GM18526 (cell line): ENCODE data around the gene ERBB4.

Source experiments
- POLR2A ChIP-seq: IDR thresholded peaks from 3 replicates; pipeline ENCODE4 v1.6.1; 2011; ENCODE audit not compliant: insufficient read length; ENCODE audit errors: extremely low read depth

The ERBB4 gene

GRCh38 chr2:211351987-211352386 lies 1186.6 kb downstream of the ERBB4 start:
- TF ChIP-seq POLR2A, result no peak

- TF ChIP-seq POLR2A, result no peak
Observed at GRCh38 chr2:211349031-211349430, 1189.6 kb downstream of the ERBB4 start.

- no peak for TF ChIP-seq POLR2A
Observed at GRCh38 chr2:211347328-211347727, 1191.3 kb downstream of the ERBB4 start.

GRCh38 chr2:211344289-211344688 lies 1194.3 kb downstream of the ERBB4 start:
- no peak for TF ChIP-seq POLR2A

- TF ChIP-seq POLR2A, result no peak
Observed at GRCh38 chr2:211333377-211333776, 1205.2 kb downstream of the ERBB4 start.

GRCh38 chr2:211331736-211332135 lies 1206.9 kb downstream of the ERBB4 start:
- no peak for TF ChIP-seq POLR2A

GRCh38 chr2:211329882-211330281 lies 1208.7 kb downstream of the ERBB4 start:
- TF ChIP-seq POLR2A, result no peak

- no peak for TF ChIP-seq POLR2A
Observed at GRCh38 chr2:211329421-211329820, 1209.2 kb downstream of the ERBB4 start.

GRCh38 chr2:211328126-211328525 lies 1210.5 kb downstream of the ERBB4 start:
- no peak for TF ChIP-seq POLR2A
